ENCODE measurements around the gene C12orf56. TPM values are rescaled to one million over a fixed set of nuclear protein-coding genes. Genes with fewer than 3 reads are reported as not detected.
"Not testable (repeated sequence)": the region's sequence is repeated elsewhere in the genome, so short reads cannot be mapped to it uniquely, and the experiment has no call there.

C12orf56 gene
- total and polyA plus RNA-seq, 2 donors (not counting 3 experiments of a cell fraction or from before 2014, with no cell fraction given) = 0.06 TPM; not detected in 1

DNA sequence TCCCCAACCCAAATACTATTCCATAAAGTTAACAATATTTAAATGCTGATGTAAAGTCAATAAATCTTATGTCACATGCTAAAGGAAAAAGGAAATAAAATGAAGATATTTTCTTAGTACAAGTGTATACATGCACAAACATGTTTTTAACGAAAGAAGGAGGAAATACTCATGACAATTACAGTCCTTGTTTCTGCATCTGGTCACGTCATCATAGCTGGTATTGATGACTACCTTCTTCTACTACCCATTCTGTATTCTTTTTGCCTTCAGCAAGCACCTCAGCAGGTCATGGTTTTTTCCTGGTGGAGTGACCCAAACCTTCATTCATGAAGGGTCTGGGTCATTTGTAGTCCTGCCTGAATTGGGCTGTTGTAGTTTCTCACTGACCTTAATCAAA lies 50.0 kb downstream of the C12orf56 start:
- FAIRE-seq = not testable (repeated sequence)

DNA sequence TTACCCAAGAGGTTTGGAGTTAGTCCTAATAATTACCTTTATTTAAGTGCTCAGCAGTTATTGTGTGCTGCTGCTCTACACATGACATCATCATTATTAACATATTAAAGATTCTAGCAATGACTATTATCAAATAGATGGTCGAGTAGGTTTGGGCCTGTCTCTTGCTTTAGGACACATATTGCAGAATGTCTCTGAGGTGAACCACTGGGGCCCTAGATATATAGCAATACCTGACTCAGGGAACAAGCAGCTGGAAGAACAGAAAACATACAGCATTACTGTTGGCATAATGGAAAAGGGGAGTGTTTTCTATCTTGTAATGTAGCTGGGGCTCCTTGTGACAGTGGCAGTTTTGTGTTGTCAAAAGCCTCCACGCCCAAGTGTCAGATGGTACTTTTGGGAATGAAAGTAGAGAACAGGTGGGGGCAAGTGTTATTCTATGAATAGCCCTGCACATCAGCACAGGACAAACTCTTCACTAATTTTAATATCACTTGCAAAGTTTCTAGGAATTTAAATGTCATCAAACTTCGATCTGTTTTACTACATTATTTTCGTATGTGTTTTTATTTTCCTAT lies 54.6 kb downstream of the C12orf56 start:
- no peaks in the 10 kb centered on the region for H3K4me1 ChIP-seq (ENCODE audit: control insufficient read depth, extremely low read depth, insufficient read depth, low read length)
- TF ChIP-seq MYC (IDR thresholded peaks at IDR 0.05; ENCODE audit: low read depth, low read length) = no peak
- no peak for TF ChIP-seq POLR2A (IDR thresholded peaks at IDR 0.05; ENCODE audit: low read depth, low read length)
- no peak for TF ChIP-seq POLR2AphosphoS5 (IDR thresholded peaks at IDR 0.05; ENCODE audit: insufficient read depth, low read depth, low read length)
- no peak for TF ChIP-seq JUN (IDR thresholded peaks at IDR 0.05; ENCODE audit: borderline replicate concordance, insufficient read depth, insufficient read length, low read depth)
- TF ChIP-seq GATA2 (IDR thresholded peaks at IDR 0.05; ENCODE audit: insufficient read depth, insufficient read length, low read depth, low read length) = no peak
- TF ChIP-seq EZH2 (IDR thresholded peaks at IDR 0.05; ENCODE audit: borderline replicate concordance, low read depth, low read length, severe bottlenecking) = no peak
- TF ChIP-seq, protein P1, sequence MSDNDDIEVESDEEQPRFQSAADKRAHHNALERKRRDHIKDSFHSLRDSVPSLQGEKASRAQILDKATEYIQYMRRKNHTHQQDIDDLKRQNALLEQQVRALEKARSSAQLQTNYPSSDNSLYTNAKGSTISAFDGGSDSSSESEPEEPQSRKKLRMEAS (IDR thresholded peaks at IDR 0.05; ENCODE audit: insufficient read depth, insufficient read length) = no peak
- TF ChIP-seq, protein P2, sequence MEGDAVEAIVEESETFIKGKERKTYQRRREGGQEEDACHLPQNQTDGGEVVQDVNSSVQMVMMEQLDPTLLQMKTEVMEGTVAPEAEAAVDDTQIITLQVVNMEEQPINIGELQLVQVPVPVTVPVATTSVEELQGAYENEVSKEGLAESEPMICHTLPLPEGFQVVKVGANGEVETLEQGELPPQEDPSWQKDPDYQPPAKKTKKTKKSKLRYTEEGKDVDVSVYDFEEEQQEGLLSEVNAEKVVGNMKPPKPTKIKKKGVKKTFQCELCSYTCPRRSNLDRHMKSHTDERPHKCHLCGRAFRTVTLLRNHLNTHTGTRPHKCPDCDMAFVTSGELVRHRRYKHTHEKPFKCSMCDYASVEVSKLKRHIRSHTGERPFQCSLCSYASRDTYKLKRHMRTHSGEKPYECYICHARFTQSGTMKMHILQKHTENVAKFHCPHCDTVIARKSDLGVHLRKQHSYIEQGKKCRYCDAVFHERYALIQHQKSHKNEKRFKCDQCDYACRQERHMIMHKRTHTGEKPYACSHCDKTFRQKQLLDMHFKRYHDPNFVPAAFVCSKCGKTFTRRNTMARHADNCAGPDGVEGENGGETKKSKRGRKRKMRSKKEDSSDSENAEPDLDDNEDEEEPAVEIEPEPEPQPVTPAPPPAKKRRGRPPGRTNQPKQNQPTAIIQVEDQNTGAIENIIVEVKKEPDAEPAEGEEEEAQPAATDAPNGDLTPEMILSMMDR (IDR thresholded peaks at IDR 0.05; ENCODE audit: extremely low read depth in 1 of 2, insufficient read depth in 1 of 2, low read depth in 1 of 2, low read length in 2 of 2) = no peak
- no peak for TF ChIP-seq FOS (IDR thresholded peaks at IDR 0.05; ENCODE audit: borderline replicate concordance, insufficient read depth, low read length)
- no peak overlapping the region for H2AFZ ChIP-seq (ENCODE audit: low read depth, low read length)
- H3K4me2 ChIP-seq (ENCODE audit: insufficient read depth, low read length) = no peak overlapping the region
- BruUV-seq (replicated peaks) = no TSS peak
- H3K27me3 ChIP-seq (ENCODE audit: control insufficient read depth in 2 of 2, insufficient read depth in 2 of 2, low read length in 2 of 2) = no peaks in the 10 kb centered on the region
- FAIRE-seq (no peak), DNase-seq (ENCODE audit: low read depth, low spot score) (no peak)
- H3K79me2 ChIP-seq (ENCODE audit: control insufficient read depth, insufficient read depth, low read length) = no peaks in the 10 kb centered on the region
- no peak overlapping the region for H3K4me3 ChIP-seq (replicated peaks in 1 of 3; ENCODE audit: insufficient read depth in 1 of 3, low read depth in 1 of 3, low read length in 3 of 3)
- dilution Hi-C loops (cut with MboI; ENCODE audit: extremely low pct_ligation_motif_present, low sequenced_read_pairs) (no loop called here), intact Hi-C loops (cut with micrococcal nuclease) (no loop called here)
- ChIA-PET POLR2A (no interaction called here), CTCF (no interaction called here)
- H3K9me3 ChIP-seq (replicated peaks; ENCODE audit: control insufficient read depth, insufficient read depth, low read length) = no peaks in the 10 kb centered on the region
- H3K27ac ChIP-seq (ENCODE audit: insufficient read depth, low read depth, low read length) = no peak overlapping the region
- H3K9ac ChIP-seq (replicated peaks; ENCODE audit: extremely low read depth, insufficient read depth, low read length) = no peak overlapping the region
- H3K9me1 ChIP-seq (replicated peaks; ENCODE audit: control insufficient read depth, extremely low read depth, insufficient read depth, low read length) = no peaks in the 10 kb centered on the region
- H4K20me1 ChIP-seq (replicated peaks; ENCODE audit: control insufficient read depth, extremely low read depth, insufficient read depth, low read length) = no peaks in the 10 kb centered on the region
- H3K36me3 ChIP-seq (ENCODE audit: control insufficient read depth in 2 of 2, extremely low read depth in 1 of 2, insufficient read depth in 2 of 2, low read length in 2 of 2) = no peaks in the 10 kb centered on the region

More for the DNA sequence above, 50.0 kb downstream of the C12orf56 start:
- H3K36me3 ChIP-seq (ENCODE audit: control insufficient read depth in 2 of 2, extremely low read depth in 1 of 2, insufficient read depth in 2 of 2, low read length in 2 of 2); H3K9me1 ChIP-seq (replicated peaks; ENCODE audit: control insufficient read depth, extremely low read depth, insufficient read depth, low read length); H3K27me3 ChIP-seq (ENCODE audit: control insufficient read depth in 2 of 2, insufficient read depth in 2 of 2, low read length in 2 of 2); H4K20me1 ChIP-seq (replicated peaks; ENCODE audit: control insufficient read depth, extremely low read depth, insufficient read depth, low read length); H3K4me2 ChIP-seq (ENCODE audit: insufficient read depth, low read length); H3K4me1 ChIP-seq (ENCODE audit: control insufficient read depth, extremely low read depth, insufficient read depth, low read length); H2AFZ ChIP-seq (ENCODE audit: low read depth, low read length); POLR2A ChIA-PET; H3K4me3 ChIP-seq (replicated peaks in 1 of 3; ENCODE audit: insufficient read depth in 1 of 3, low read depth in 1 of 3, low read length in 3 of 3); DNase-seq (ENCODE audit: low read depth, low spot score); intact Hi-C loops (cut with micrococcal nuclease); dilution Hi-C loops (cut with MboI; ENCODE audit: extremely low pct_ligation_motif_present, low sequenced_read_pairs); H3K9me3 ChIP-seq (replicated peaks; ENCODE audit: control insufficient read depth, insufficient read depth, low read length); H3K27ac ChIP-seq (ENCODE audit: insufficient read depth, low read depth, low read length); BruUV-seq (replicated peaks); CTCF ChIA-PET; H3K79me2 ChIP-seq (ENCODE audit: control insufficient read depth, insufficient read depth, low read length); H3K9ac ChIP-seq (replicated peaks; ENCODE audit: extremely low read depth, insufficient read depth, low read length): not testable (repeated sequence)
